Measurements from ENCODE around the gene RNF19B. TPM values are rescaled to one million over a fixed set of nuclear protein-coding genes. Genes with fewer than 3 reads are reported as not detected.
"Not testable (repeated sequence)": the region's sequence is repeated elsewhere in the genome, so short reads cannot be mapped to it uniquely, and the experiment has no call there.

Gene RNF19B
- total RNA-seq, 1 experiment from 2014 or later, result 15.0 TPM

DNA sequence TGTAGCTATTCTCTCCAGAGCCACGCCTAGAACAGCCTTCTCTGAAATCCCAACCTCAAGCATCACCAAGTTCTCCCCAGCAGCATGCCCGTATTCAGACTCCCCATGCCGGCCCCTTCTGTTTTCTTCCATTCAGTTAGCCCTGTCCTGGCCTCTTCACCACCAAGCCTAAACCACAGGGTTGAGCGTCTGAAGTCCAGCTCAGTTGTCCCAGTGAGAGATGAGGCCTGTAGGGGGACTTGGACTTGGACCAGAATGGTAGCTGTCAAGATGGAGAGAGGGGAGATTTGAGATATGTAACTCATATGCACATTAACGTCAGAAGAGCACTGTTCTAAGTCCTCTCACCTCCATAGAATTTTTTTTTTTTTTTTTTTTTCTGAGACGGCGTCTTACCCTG, 58.0 kb downstream of the RNF19B start:
- no peaks in the 10 kb centered on the region for H3K79me2 ChIP-seq (ENCODE audit: insufficient read depth, low read length)
- H3K4me2 ChIP-seq (ENCODE audit: insufficient read depth, insufficient read length, low read length), result no peak overlapping the region
- no peak overlapping the region for H3K14ac ChIP-seq (ENCODE audit: insufficient read depth, low read length)
- peaks cover 4% of the 10 kb centered on the region; the same call in 1 of the 2 replicates for H3K27me3 ChIP-seq (ENCODE audit: insufficient read depth, low read length)
- H3K23ac ChIP-seq (ENCODE audit: insufficient read length, low read depth, low read length), result no peak overlapping the region
- no peak overlapping the region for H3K56ac ChIP-seq (ENCODE audit: insufficient read length, low read depth, low read length)
- H2BK15ac ChIP-seq (ENCODE audit: low read depth, low read length), result no peak overlapping the region
- no peak overlapping the region for H3K4ac ChIP-seq (ENCODE audit: low read depth, low read length)
- H3K23me2 ChIP-seq (ENCODE audit: insufficient read length, low read depth, low read length, poor library complexity, severe bottlenecking), result no peaks in the 10 kb centered on the region
- no peak overlapping the region for H2BK20ac ChIP-seq (ENCODE audit: low read depth, low read length, poor library complexity, severe bottlenecking)
- H2BK5ac ChIP-seq (ENCODE audit: insufficient read length, low read length), result no peak overlapping the region
- H3T11ph ChIP-seq (ENCODE audit: low read length), result no peak overlapping the region
- no peak overlapping the region for H3K4me3 Mint-ChIP-seq
- H3K4me1 Mint-ChIP-seq, result peaks cover 1 to 3% of the 10 kb centered on the region in 2 experiments; a peak in 3 of 4 replicates
- TF ChIP-seq CTCF (conservative IDR thresholded peaks at IDR 0.05), result no peak
- WGBS (ENCODE audit: extremely low coverage, insufficient read length, low lambda C conversion rate), result no CpG with 5 or more reads among the region's 7 CpGs
- H4K8ac ChIP-seq (replicated peaks; ENCODE audit: insufficient read length, low read depth, low read length), result no peak overlapping the region
- no peaks in the 10 kb centered on the region for H3K36me3 Mint-ChIP-seq (ENCODE audit: insufficient read depth in 1 of 3, low read depth in 3 of 3)
- no peak overlapping the region for H2BK120ac ChIP-seq (ENCODE audit: low read depth, low read length, poor library complexity, severe bottlenecking)
- H3K4me1 ChIP-seq (ENCODE audit: insufficient read depth, low read length), result no peaks in the 10 kb centered on the region
- H2AK5ac ChIP-seq (ENCODE audit: insufficient read length, low read length), result no peak overlapping the region
- no peak overlapping the region for H2BK12ac ChIP-seq (ENCODE audit: insufficient read length, low read depth, low read length)
- H3K27ac ChIP-seq (ENCODE audit: insufficient read length, low read depth, low read length), result no peak overlapping the region
- H4K91ac ChIP-seq (ENCODE audit: insufficient read length, low read depth, low read length), result no peak overlapping the region
- H3K27ac Mint-ChIP-seq, result no peak overlapping the region
- H3K27me3 Mint-ChIP-seq (ENCODE audit: low read depth), result peaks cover 38% of the 10 kb centered on the region
- no peaks in the 10 kb centered on the region for H3K9me3 ChIP-seq (ENCODE audit: control insufficient read depth, low read depth, low read length)
- no peak overlapping the region for H3K9ac ChIP-seq (ENCODE audit: extremely low read depth, insufficient read length, low read length)
- H3K9me3 Mint-ChIP-seq, result no peaks in the 10 kb centered on the region; a peak in 2 of 5 replicates
- H3K18ac ChIP-seq (ENCODE audit: insufficient read length, low read depth, low read length), result no peak overlapping the region
- no peak overlapping the region for H4K5ac ChIP-seq (ENCODE audit: insufficient read length, low read depth, low read length)
- H4K20me1 ChIP-seq (ENCODE audit: control insufficient read depth, insufficient read depth, insufficient read length), result no peaks in the 10 kb centered on the region
- no peak for DNase-seq
- H2AFZ ChIP-seq (ENCODE audit: low read length), result no peak overlapping the region
- H3K79me1 ChIP-seq (ENCODE audit: insufficient read depth, low read depth, low read length, poor library complexity, severe bottlenecking), result no peaks in the 10 kb centered on the region

DNA sequence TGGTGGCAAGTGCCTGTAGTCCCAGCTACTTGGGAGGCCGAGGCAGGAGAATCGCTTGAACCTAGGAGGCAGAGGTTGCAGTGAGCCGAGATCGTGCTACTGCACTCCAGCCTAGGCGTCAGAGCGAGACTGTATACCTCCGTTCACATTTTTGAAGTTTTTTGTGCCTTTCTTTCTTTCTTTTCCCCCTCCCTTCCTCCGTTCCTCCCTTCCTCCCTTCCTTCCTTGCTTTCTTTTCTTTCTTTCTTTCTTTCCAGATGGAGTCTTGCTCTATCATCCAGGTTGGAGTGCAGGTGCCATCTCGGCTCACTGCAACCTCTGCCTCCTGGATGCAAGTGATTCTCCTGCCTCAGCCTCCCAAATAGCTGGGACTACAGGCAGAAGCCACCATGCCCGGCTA, 59.0 kb downstream of the RNF19B start:
- H3K4ac ChIP-seq (ENCODE audit: low read depth, low read length); H4K5ac ChIP-seq (ENCODE audit: insufficient read length, low read depth, low read length); H3K27me3 ChIP-seq (ENCODE audit: insufficient read depth, low read length); H3K4me2 ChIP-seq (ENCODE audit: insufficient read depth, insufficient read length, low read length); H3T11ph ChIP-seq (ENCODE audit: low read length); H2BK5ac ChIP-seq (ENCODE audit: insufficient read length, low read length); H3K23me2 ChIP-seq (ENCODE audit: insufficient read length, low read depth, low read length, poor library complexity, severe bottlenecking); H3K4me1 Mint-ChIP-seq; H2BK12ac ChIP-seq (ENCODE audit: insufficient read length, low read depth, low read length); H3K14ac ChIP-seq (ENCODE audit: insufficient read depth, low read length); H3K9ac ChIP-seq (ENCODE audit: extremely low read depth, insufficient read length, low read length); H3K36me3 Mint-ChIP-seq (ENCODE audit: insufficient read depth in 1 of 3, low read depth in 3 of 3); H4K20me1 ChIP-seq (ENCODE audit: control insufficient read depth, insufficient read depth, insufficient read length); H2AFZ ChIP-seq (ENCODE audit: low read length); H2BK20ac ChIP-seq (ENCODE audit: low read depth, low read length, poor library complexity, severe bottlenecking); DNase-seq; H3K9me3 Mint-ChIP-seq; H2BK15ac ChIP-seq (ENCODE audit: low read depth, low read length); H3K79me1 ChIP-seq (ENCODE audit: insufficient read depth, low read depth, low read length, poor library complexity, severe bottlenecking); H3K4me1 ChIP-seq (ENCODE audit: insufficient read depth, low read length); H3K9me3 ChIP-seq (ENCODE audit: control insufficient read depth, low read depth, low read length); H2BK120ac ChIP-seq (ENCODE audit: low read depth, low read length, poor library complexity, severe bottlenecking); H4K91ac ChIP-seq (ENCODE audit: insufficient read length, low read depth, low read length); H3K18ac ChIP-seq (ENCODE audit: insufficient read length, low read depth, low read length); H3K56ac ChIP-seq (ENCODE audit: insufficient read length, low read depth, low read length); H3K27ac ChIP-seq (ENCODE audit: insufficient read length, low read depth, low read length); H4K8ac ChIP-seq (replicated peaks; ENCODE audit: insufficient read length, low read depth, low read length); H3K27ac Mint-ChIP-seq; H3K4me3 Mint-ChIP-seq; H2AK5ac ChIP-seq (ENCODE audit: insufficient read length, low read length); H3K79me2 ChIP-seq (ENCODE audit: insufficient read depth, low read length); H3K23ac ChIP-seq (ENCODE audit: insufficient read length, low read depth, low read length): not testable (repeated sequence)
- H3K27me3 Mint-ChIP-seq (ENCODE audit: low read depth), result peaks cover 44% of the 10 kb centered on the region
- WGBS (ENCODE audit: extremely low coverage, insufficient read length, low lambda C conversion rate), result no CpG with 5 or more reads among the region's 10 CpGs

Data from H9 (cell line).